GM12878 (cell line): ENCODE measurements around the gene ZNF816. TPM values are rescaled to one million over a fixed set of nuclear protein-coding genes. Genes with fewer than 3 reads are reported as not detected.

Source experiments
- ATAC-seq: fragments of 200-7000 bp; cut with Tn5 transposase; 3 replicates; pipeline ENCODE4 v1.9.1; 2020; ENCODE audit warnings: mild to moderate bottlenecking, moderate library complexity
- BruUV-seq: library from RNA; stranded (reverse); fragments of 400-500 nt; replicated peaks from 2 replicates; lab custom pipeline; 2021; lab: Mats Ljungman, UMichigan
- CTCF ChIA-PET: fragments of 300-600 bp; sonication (Branson Sonifier 250); formaldehyde crosslinking; extraction: SDS; loops from one replicate; lab custom pipeline; 2021; ENCODE audit warnings: inconsistent platforms; lab: Yijun Ruan, JAX
- POLR2A ChIA-PET: fragments of 350-600 bp; formaldehyde crosslinking; extraction: SDS; loops from one replicate; lab custom pipeline; 2021; ENCODE audit warnings: inconsistent platforms; lab: Charles Lee
- RAD21 ChIA-PET: fragments of 300-600 bp; sonication (Branson Sonifier 250); formaldehyde crosslinking; loops from one replicate; lab custom pipeline; 2023; ENCODE audit warnings: antibody characterized with exemption; ENCODE audit not compliant: unreplicated experiment; lab: Charles Lee
- SMC1A ChIA-PET: fragments of 300-600 bp; sonication (Branson Sonifier 250); formaldehyde crosslinking; loops from one replicate; lab custom pipeline; 2023; ENCODE audit not compliant: unreplicated experiment, uncharacterized antibody; lab: Charles Lee
- DNase-seq: peaks from one replicate; pipeline ENCODE4 v3.0.0-alpha.2; 2011; ENCODE audit warnings: low read depth, low spot score
- FAIRE-seq: peaks from 3 replicates; lab custom pipeline; 2011; peaks lifted over from hg19 to GRCh38; lab: Jason Lieb, UNC
- H2AFZ ChIP-seq: 2 replicates; pipeline ENCODE4 v1.6.0; 2011; ENCODE audit warnings: low read depth, low read length, control low read depth; ENCODE audit not compliant: control insufficient read depth
- H3K27ac ChIP-seq: 2 replicates; pipeline ENCODE4 v1.5.1; 2011; ENCODE audit warnings: control low read depth; ENCODE audit not compliant: control insufficient read depth, insufficient read depth
- H3K27me3 ChIP-seq, 2 experiments: replicated peaks in 1 of 2; 2 replicates each; pipeline versions ENCODE4 v1.6.0 to v1.6.1; 2011; ENCODE audit warnings: low read length in 1 of 2; ENCODE audit not compliant: control insufficient read depth in 2 of 2, insufficient read depth in 2 of 2
- H3K36me3 ChIP-seq, 2 experiments: 2 replicates each; pipeline ENCODE4 v1.5.1; 2011; ENCODE audit warnings: low read length in 1 of 2; ENCODE audit not compliant: control insufficient read depth in 2 of 2, insufficient read depth in 2 of 2
- H3K4me1 ChIP-seq: 2 replicates; pipeline ENCODE4 v1.6.1; 2011; ENCODE audit warnings: mild to moderate bottlenecking, low read length, moderate library complexity, mixed read lengths; ENCODE audit not compliant: control insufficient read depth, insufficient read depth
- H3K4me2 ChIP-seq: 2 replicates; pipeline ENCODE4 v1.6.0; 2011; ENCODE audit warnings: control low read depth; ENCODE audit not compliant: control insufficient read depth, insufficient read depth
- H3K4me3 ChIP-seq: fragments of 200-600 bp; sonication (generic); 2 replicates; pipeline ENCODE4 v1.5.1; 2016
- H3K79me2 ChIP-seq: 2 replicates; pipeline ENCODE4 v1.6.0; 2011; ENCODE audit warnings: low read length; ENCODE audit not compliant: control insufficient read depth, insufficient read depth
- H3K9ac ChIP-seq: 2 replicates; pipeline ENCODE4 v1.8.0; 2011; ENCODE audit warnings: low read length, control low read depth, mixed read lengths; ENCODE audit not compliant: control insufficient read depth, insufficient read depth
- H3K9me3 ChIP-seq: replicated peaks from 3 replicates; pipeline ENCODE4 v1.5.1; 2011; ENCODE audit warnings: mild to moderate bottlenecking, low read length; ENCODE audit not compliant: control insufficient read depth, insufficient read depth
- H4K20me1 ChIP-seq: 2 replicates; pipeline ENCODE4 v1.6.0; 2011; ENCODE audit not compliant: control insufficient read depth, insufficient read depth
- ATF2 ChIP-seq: IDR thresholded peaks from 2 replicates; pipeline ENCODE4 v1.6.1; 2012; ENCODE audit warnings: low read length, inconsistent platforms
- BCLAF1 ChIP-seq: fragments of 450-650 bp; IDR thresholded peaks from 2 replicates; pipeline ENCODE4 v1.6.1; 2017; ENCODE audit warnings: antibody characterized with exemption, mild to moderate bottlenecking, moderate library complexity
- BMI1 ChIP-seq: fragments of 450-650 bp; IDR thresholded peaks from 2 replicates; pipeline ENCODE4 v1.6.1; 2016; ENCODE audit warnings: mild to moderate bottlenecking, moderate library complexity, borderline replicate concordance
- CBX5 ChIP-seq: sonication (generic); IDR thresholded peaks from 2 replicates; pipeline ENCODE4 v1.6.1; 2016; ENCODE audit warnings: low read depth, moderate library complexity, mild to moderate bottlenecking, inconsistent platforms
- CHD2 ChIP-seq: IDR thresholded peaks from 2 replicates; pipeline ENCODE4 v1.6.1; 2011; ENCODE audit warnings: low read depth, low read length, improper control_type of control experiment, borderline replicate concordance
- IRF4 ChIP-seq: IDR thresholded peaks from 2 replicates; pipeline ENCODE4 v1.6.1; 2011; ENCODE audit warnings: low read depth, low read length
- MAX ChIP-seq: IDR thresholded peaks from 2 replicates; pipeline ENCODE4 v1.6.1; 2012; ENCODE audit warnings: low read depth, low read length, improper control_type of control experiment
- MYC ChIP-seq: IDR thresholded peaks from 2 replicates; pipeline ENCODE4 v1.6.1; 2011; ENCODE audit warnings: mild to moderate bottlenecking, low read length, moderate library complexity, inconsistent platforms; ENCODE audit not compliant: insufficient read depth, insufficient replicate concordance, insufficient read length, severe bottlenecking
- NFIC ChIP-seq: IDR thresholded peaks from 2 replicates; pipeline ENCODE4 v1.6.1; 2012; ENCODE audit warnings: low read depth, mild to moderate bottlenecking, inconsistent platforms, low read length, moderate library complexity
- NFYA ChIP-seq: IDR thresholded peaks from 2 replicates; pipeline ENCODE4 v1.6.1; 2011; ENCODE audit warnings: low read depth, mild to moderate bottlenecking, low read length, improper control_type of control experiment, borderline replicate concordance
- PAX5 ChIP-seq: IDR thresholded peaks from 2 replicates; pipeline ENCODE4 v1.6.1; 2011; ENCODE audit warnings: low read depth, low read length, borderline replicate concordance
- PAX8 ChIP-seq: fragments of 450-650 bp; IDR thresholded peaks from 2 replicates; pipeline ENCODE4 v1.6.1; 2017; ENCODE audit warnings: mild to moderate bottlenecking, moderate library complexity
- RELB ChIP-seq: fragments of 450-650 bp; IDR thresholded peaks from 2 replicates; pipeline ENCODE4 v1.6.1; 2017; ENCODE audit warnings: low read depth, mild to moderate bottlenecking, moderate library complexity
- ZNF217 ChIP-seq: fragments of 450-650 bp; IDR thresholded peaks from 2 replicates; pipeline ENCODE4 v1.6.1; 2017; ENCODE audit warnings: antibody characterized with exemption, mild to moderate bottlenecking
- WGBS: methylation state at CpG from one replicate; pipeline ENCODE4 v1.1.6; 2016; ENCODE audit warnings: low lambda C conversion rate; ENCODE audit not compliant: insufficient replicate concordance, insufficient coverage; ENCODE audit errors: missing lambda C conversion rate; 5-methylcytosine and 5-hydroxymethylcytosine counted together
- in situ Hi-C: fragments of 300-500 bp; cut with MboI; formaldehyde crosslinking; loops from 9 replicates; pipeline ENCODE4 v1.14.3; 2018; ENCODE audit warnings: mixed read lengths
- intact Hi-C: fragments of 100-400 bp; cut with micrococcal nuclease; formaldehyde crosslinking; loops from one replicate; pipeline ENCODE4 v1.14.2; 2022; ENCODE audit not compliant: unreplicated experiment
- polyA plus RNA-seq, 11 experiments: library from polyadenylated mRNA; depleted of rRNA in 4 of 11; unstranded in 6 of 11; stranded (reverse) in 5 of 11; fragments of >200 nt; fragmentation: Nextera tagmentation in 4 of 11; fragmentation: Illumina TruSeq in 1 of 11; extraction: Ambion mirVana in 4 of 11; extraction: Trizol in 1 of 11; gene quantifications; 1 replicate in 1 of 11; 2 replicates in 10 of 11; pipeline versions ENCODE4 v1.2.1 to v1.2.3, GENCODE V29; 2011 to 2016; ENCODE audit warnings: inconsistent platforms in 2 of 11, missing spikeins in 2 of 11, low read depth in 1 of 11
- total RNA-seq, 4 experiments: library from RNA; depleted of rRNA in 3 of 4; stranded (reverse); fragments of >200 nt in 3 of 4; fragmentation: Illumina TruSeq in 1 of 4; extraction: Trizol in 1 of 4; gene quantifications; 2 replicates each; pipeline versions ENCODE4 v1.2.1 to v1.2.3, GENCODE V29; 2013 to 2021

The ZNF816 gene
- total and polyA plus RNA-seq, 10 of the 15 experiments (the other 5 are each of a cell fraction or from before 2014, with no cell fraction given) = 4.0 to 15.6 (median 7.5) TPM

- no peaks in the 10 kb centered on the region for H4K20me1 ChIP-seq
- in situ Hi-C loops (no loop called here), intact Hi-C loops (no loop called here)
- no peak overlapping the region for H3K4me3 ChIP-seq
- no peak overlapping the region for H3K9ac ChIP-seq
- no peaks in the 10 kb centered on the region for H3K4me1 ChIP-seq
- no peak for FAIRE-seq
- BruUV-seq = no TSS peak
- peaks cover 4% of the 10 kb centered on the region for H3K79me2 ChIP-seq
- ChIA-PET POLR2A (no interaction called here), CTCF (no interaction called here), RAD21 (no interaction called here), SMC1A (no interaction called here)
- DNase-seq = no peak
- H3K27ac ChIP-seq = no peak overlapping the region
- H3K27me3 ChIP-seq = no peaks in the 10 kb centered on the region
- WGBS = 84% methylated on average over 28 of the region's 39 CpGs
- no peak overlapping the region for H2AFZ ChIP-seq
- H3K9me3 ChIP-seq = peaks cover 14% of the 10 kb centered on the region; the same call in 2 of the 3 replicates
- H3K36me3 ChIP-seq = peaks cover 0 to 5% of the 10 kb centered on the region in 2 experiments
- ATAC-seq = no peak
- H3K4me2 ChIP-seq = no peak overlapping the region
- TF ChIP-seq ZNF217 = no peak
- no peak for TF ChIP-seq ATF2
- no peak for TF ChIP-seq PAX8
- no peak for TF ChIP-seq BCLAF1
- no peak for TF ChIP-seq MYC
- no peak for TF ChIP-seq BMI1
- no peak for TF ChIP-seq RELB
- TF ChIP-seq IRF4 = no peak
- TF ChIP-seq NFYA = no peak
- no peak for TF ChIP-seq CHD2
- TF ChIP-seq CBX5 = no peak
- TF ChIP-seq PAX5 = no peak
- no peak for TF ChIP-seq MAX
- no peak for TF ChIP-seq NFIC
These were observed 16.1 kb downstream of the ZNF816 start for GRCh38 chr19:52946322-52947310.
